GM12878 (cell line): ENCODE data around the gene SEMA4D. TPM values are rescaled to one million over a fixed set of nuclear protein-coding genes. Genes with fewer than 3 reads are reported as not detected.

Experiments used
- BRCA1 ChIP-seq: IDR thresholded peaks from 2 replicates; pipeline ENCODE4 v1.6.1; 2011; ENCODE audit warnings: low read depth, low read length, improper control_type of control experiment
- CHD1 ChIP-seq: IDR thresholded peaks from 2 replicates; pipeline ENCODE4 v1.6.1; 2012; ENCODE audit warnings: low read depth, low read length, improper control_type of control experiment
- DPF2 ChIP-seq: fragments of 450-650 bp; IDR thresholded peaks from 2 replicates; pipeline ENCODE4 v1.6.1; 2017; ENCODE audit warnings: mild to moderate bottlenecking
- EZH2 ChIP-seq: IDR thresholded peaks from 2 replicates; pipeline ENCODE4 v1.6.1; 2012; ENCODE audit warnings: low read depth, mild to moderate bottlenecking, control low read depth, inconsistent platforms, low read length, borderline replicate concordance; ENCODE audit not compliant: control insufficient read depth
- FOXM1 ChIP-seq: IDR thresholded peaks from 2 replicates; pipeline ENCODE4 v1.6.1; 2012; ENCODE audit warnings: low read depth, mild to moderate bottlenecking, inconsistent platforms, low read length, moderate library complexity
- KAT2A ChIP-seq: conservative IDR thresholded peaks from 2 replicates; pipeline ENCODE4 v1.6.1; 2011; ENCODE audit warnings: low read depth, low read length; ENCODE audit not compliant: control insufficient read depth
- MTA2 ChIP-seq: fragments of 450-650 bp; IDR thresholded peaks from 2 replicates; pipeline ENCODE4 v1.6.1; 2016; ENCODE audit warnings: low read depth, mild to moderate bottlenecking, moderate library complexity
- MYC ChIP-seq: IDR thresholded peaks from 2 replicates; pipeline ENCODE4 v1.6.1; 2011; ENCODE audit warnings: mild to moderate bottlenecking, low read length, moderate library complexity, inconsistent platforms; ENCODE audit not compliant: insufficient read depth, insufficient replicate concordance, insufficient read length, severe bottlenecking
- NBN ChIP-seq: fragments of 450-650 bp; IDR thresholded peaks from 2 replicates; pipeline ENCODE4 v1.6.1; 2016
- NRF1 ChIP-seq: conservative IDR thresholded peaks from 2 replicates; pipeline ENCODE4 v1.6.1; 2011; ENCODE audit warnings: mild to moderate bottlenecking, low read depth, low read length, improper control_type of control experiment
- SRF ChIP-seq, 2 experiments: IDR thresholded peaks; 2 replicates each; pipeline ENCODE4 v1.6.1; 2011; ENCODE audit warnings: low read depth in 2 of 2, low read length in 2 of 2, mild to moderate bottlenecking in 1 of 2, moderate library complexity in 1 of 2
- YBX1 ChIP-seq: fragments of 450-650 bp; IDR thresholded peaks from 2 replicates; pipeline ENCODE4 v1.6.1; 2016; ENCODE audit warnings: antibody characterized with exemption
- YY1 ChIP-seq: IDR thresholded peaks from 2 replicates; pipeline ENCODE4 v1.6.1; 2011; ENCODE audit warnings: low read depth, mild to moderate bottlenecking, low read length
- ZSCAN29 ChIP-seq: fragments of 450-650 bp; IDR thresholded peaks from 2 replicates; pipeline ENCODE4 v1.6.1; 2017; ENCODE audit warnings: mild to moderate bottlenecking, moderate library complexity
- polyA plus RNA-seq, 11 experiments: library from polyadenylated mRNA; depleted of rRNA in 4 of 11; unstranded in 6 of 11; stranded (reverse) in 5 of 11; fragments of >200 nt; fragmentation: Nextera tagmentation in 4 of 11; fragmentation: Illumina TruSeq in 1 of 11; extraction: Ambion mirVana in 4 of 11; extraction: Trizol in 1 of 11; gene quantifications; 1 replicate in 1 of 11; 2 replicates in 10 of 11; pipeline versions ENCODE4 v1.2.1 to v1.2.3, GENCODE V29; 2011 to 2016; ENCODE audit warnings: inconsistent platforms in 2 of 11, missing spikeins in 2 of 11, low read depth in 1 of 11
- total RNA-seq, 4 experiments: library from RNA; depleted of rRNA in 3 of 4; stranded (reverse); fragments of >200 nt in 3 of 4; fragmentation: Illumina TruSeq in 1 of 4; extraction: Trizol in 1 of 4; gene quantifications; 2 replicates each; pipeline versions ENCODE4 v1.2.1 to v1.2.3, GENCODE V29; 2013 to 2021
- TF ChIP-seq, protein P1 (sequence below): fragments of 450-650 bp; IDR thresholded peaks from 2 replicates; pipeline ENCODE4 v1.6.1; 2017; ENCODE audit warnings: low read depth, mild to moderate bottlenecking, moderate library complexity
- TF ChIP-seq, protein P2 (sequence below): fragments of 150-350 bp; IDR thresholded peaks from 2 replicates; pipeline ENCODE4 v1.6.1; 2014; ENCODE audit warnings: mild to moderate bottlenecking, low read depth, low read length
- TF ChIP-seq, protein P3 (sequence below): IDR thresholded peaks from 2 replicates; pipeline ENCODE4 v1.6.1; 2012; ENCODE audit warnings: low read depth, low read length, improper control_type of control experiment
- TF ChIP-seq, protein P4 (sequence below): fragments of 450-650 bp; IDR thresholded peaks from 2 replicates; pipeline ENCODE4 v1.6.1; 2016; ENCODE audit warnings: mild to moderate bottlenecking
- TF ChIP-seq, protein P5 (sequence below): IDR thresholded peaks from 2 replicates; pipeline ENCODE4 v1.6.1; 2012; ENCODE audit warnings: low read depth, low read length, improper control_type of control experiment
- TF ChIP-seq, protein P6 (sequence below): fragments of 450-650 bp; IDR thresholded peaks from 2 replicates; pipeline ENCODE4 v1.6.1; 2017; ENCODE audit warnings: antibody characterized with exemption, mild to moderate bottlenecking, moderate library complexity

SEMA4D gene
- total and polyA plus RNA-seq, 10 of the 15 experiments (the other 5 are each of a cell fraction or from before 2014, with no cell fraction given) = 15.1 to 136 (median 39.6) TPM

DNA sequence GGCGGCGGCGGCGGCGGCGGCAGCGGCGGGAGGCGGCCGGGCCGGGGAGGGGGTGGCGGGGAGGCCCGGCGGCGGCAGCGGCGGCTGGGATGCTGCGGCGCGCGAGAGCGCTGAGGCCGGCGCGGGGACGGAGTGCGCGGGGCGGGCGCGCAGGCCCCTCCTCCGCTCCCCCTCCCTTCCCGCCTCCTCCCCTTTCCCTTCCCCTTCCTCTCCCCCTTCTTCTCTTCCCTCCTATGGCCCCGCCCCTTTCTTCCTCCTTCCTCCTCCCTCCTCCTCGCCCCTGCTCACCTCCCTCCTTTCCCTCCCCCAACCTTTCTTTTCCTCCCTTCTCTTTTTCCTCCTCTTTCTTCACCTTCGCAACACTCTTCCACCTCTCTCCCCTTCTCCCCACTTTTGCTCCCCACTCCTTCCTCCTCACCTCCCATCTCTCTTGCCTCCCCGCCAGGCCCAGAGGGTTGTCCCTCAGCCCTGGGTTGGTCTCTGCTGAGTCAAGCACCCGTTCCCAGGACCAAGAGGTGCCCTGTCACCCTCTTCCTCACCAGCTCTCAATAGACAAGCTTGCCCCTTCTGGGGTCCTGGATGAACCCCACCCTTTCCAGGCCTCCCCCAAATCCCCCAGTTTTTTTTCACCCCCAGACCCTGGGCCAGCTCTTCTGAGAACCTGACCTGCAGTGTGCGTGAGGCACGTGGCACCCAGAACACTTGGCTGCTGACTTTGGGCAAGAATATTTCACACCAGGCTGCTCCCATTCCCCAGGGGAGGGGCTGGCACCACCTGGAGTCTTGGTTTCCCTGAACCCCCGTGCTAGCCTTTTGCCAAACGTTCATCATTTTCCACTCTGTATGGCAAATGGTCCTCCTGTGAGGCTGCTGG lies at the start of gene SEMA4D (continued):
- TF ChIP-seq FOXM1 (no peak), CHD1 (no peak), NRF1 (peak; percentile 27; the same call in 1 of the 2 replicates), YBX1 (peak; percentile 25; the same call in 1 of the 2 replicates), DPF2 (no peak), MYC (no peak), ZSCAN29 (no peak), MTA2 (peak; percentile 31; the same call in 1 of the 2 replicates), EZH2 (no peak), KAT2A (no peak), BRCA1 (no peak), NBN (peak; percentile 93), SRF (IDR thresholded peaks at IDR 0.05; ENCODE audit: low read depth in 2 of 2, low read length in 2 of 2) (no peak), YY1 (0 out of 2 replicates have a peak, but pooled peaks have one; percentile 3)
- TF ChIP-seq, protein P1, sequence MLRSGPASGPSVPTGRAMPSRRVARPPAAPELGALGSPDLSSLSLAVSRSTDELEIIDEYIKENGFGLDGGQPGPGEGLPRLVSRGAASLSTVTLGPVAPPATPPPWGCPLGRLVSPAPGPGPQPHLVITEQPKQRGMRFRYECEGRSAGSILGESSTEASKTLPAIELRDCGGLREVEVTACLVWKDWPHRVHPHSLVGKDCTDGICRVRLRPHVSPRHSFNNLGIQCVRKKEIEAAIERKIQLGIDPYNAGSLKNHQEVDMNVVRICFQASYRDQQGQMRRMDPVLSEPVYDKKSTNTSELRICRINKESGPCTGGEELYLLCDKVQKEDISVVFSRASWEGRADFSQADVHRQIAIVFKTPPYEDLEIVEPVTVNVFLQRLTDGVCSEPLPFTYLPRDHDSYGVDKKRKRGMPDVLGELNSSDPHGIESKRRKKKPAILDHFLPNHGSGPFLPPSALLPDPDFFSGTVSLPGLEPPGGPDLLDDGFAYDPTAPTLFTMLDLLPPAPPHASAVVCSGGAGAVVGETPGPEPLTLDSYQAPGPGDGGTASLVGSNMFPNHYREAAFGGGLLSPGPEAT = peak; percentile 54; the same call in 1 of the 2 replicates
- TF ChIP-seq, protein P2, sequence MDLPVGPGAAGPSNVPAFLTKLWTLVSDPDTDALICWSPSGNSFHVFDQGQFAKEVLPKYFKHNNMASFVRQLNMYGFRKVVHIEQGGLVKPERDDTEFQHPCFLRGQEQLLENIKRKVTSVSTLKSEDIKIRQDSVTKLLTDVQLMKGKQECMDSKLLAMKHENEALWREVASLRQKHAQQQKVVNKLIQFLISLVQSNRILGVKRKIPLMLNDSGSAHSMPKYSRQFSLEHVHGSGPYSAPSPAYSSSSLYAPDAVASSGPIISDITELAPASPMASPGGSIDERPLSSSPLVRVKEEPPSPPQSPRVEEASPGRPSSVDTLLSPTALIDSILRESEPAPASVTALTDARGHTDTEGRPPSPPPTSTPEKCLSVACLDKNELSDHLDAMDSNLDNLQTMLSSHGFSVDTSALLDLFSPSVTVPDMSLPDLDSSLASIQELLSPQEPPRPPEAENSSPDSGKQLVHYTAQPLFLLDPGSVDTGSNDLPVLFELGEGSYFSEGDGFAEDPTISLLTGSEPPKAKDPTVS = no peak
- TF ChIP-seq, protein P3, sequence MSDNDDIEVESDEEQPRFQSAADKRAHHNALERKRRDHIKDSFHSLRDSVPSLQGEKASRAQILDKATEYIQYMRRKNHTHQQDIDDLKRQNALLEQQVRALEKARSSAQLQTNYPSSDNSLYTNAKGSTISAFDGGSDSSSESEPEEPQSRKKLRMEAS = no peak
- TF ChIP-seq, protein P4, sequence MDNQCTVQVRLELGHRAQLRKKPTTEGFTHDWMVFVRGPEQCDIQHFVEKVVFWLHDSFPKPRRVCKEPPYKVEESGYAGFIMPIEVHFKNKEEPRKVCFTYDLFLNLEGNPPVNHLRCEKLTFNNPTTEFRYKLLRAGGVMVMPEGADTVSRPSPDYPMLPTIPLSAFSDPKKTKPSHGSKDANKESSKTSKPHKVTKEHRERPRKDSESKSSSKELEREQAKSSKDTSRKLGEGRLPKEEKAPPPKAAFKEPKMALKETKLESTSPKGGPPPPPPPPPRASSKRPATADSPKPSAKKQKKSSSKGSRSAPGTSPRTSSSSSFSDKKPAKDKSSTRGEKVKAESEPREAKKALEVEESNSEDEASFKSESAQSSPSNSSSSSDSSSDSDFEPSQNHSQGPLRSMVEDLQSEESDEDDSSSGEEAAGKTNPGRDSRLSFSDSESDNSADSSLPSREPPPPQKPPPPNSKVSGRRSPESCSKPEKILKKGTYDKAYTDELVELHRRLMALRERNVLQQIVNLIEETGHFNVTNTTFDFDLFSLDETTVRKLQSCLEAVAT = peak; percentile 78
- TF ChIP-seq, protein P5, sequence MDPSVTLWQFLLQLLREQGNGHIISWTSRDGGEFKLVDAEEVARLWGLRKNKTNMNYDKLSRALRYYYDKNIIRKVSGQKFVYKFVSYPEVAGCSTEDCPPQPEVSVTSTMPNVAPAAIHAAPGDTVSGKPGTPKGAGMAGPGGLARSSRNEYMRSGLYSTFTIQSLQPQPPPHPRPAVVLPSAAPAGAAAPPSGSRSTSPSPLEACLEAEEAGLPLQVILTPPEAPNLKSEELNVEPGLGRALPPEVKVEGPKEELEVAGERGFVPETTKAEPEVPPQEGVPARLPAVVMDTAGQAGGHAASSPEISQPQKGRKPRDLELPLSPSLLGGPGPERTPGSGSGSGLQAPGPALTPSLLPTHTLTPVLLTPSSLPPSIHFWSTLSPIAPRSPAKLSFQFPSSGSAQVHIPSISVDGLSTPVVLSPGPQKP = no peak
- TF ChIP-seq, protein P6, sequence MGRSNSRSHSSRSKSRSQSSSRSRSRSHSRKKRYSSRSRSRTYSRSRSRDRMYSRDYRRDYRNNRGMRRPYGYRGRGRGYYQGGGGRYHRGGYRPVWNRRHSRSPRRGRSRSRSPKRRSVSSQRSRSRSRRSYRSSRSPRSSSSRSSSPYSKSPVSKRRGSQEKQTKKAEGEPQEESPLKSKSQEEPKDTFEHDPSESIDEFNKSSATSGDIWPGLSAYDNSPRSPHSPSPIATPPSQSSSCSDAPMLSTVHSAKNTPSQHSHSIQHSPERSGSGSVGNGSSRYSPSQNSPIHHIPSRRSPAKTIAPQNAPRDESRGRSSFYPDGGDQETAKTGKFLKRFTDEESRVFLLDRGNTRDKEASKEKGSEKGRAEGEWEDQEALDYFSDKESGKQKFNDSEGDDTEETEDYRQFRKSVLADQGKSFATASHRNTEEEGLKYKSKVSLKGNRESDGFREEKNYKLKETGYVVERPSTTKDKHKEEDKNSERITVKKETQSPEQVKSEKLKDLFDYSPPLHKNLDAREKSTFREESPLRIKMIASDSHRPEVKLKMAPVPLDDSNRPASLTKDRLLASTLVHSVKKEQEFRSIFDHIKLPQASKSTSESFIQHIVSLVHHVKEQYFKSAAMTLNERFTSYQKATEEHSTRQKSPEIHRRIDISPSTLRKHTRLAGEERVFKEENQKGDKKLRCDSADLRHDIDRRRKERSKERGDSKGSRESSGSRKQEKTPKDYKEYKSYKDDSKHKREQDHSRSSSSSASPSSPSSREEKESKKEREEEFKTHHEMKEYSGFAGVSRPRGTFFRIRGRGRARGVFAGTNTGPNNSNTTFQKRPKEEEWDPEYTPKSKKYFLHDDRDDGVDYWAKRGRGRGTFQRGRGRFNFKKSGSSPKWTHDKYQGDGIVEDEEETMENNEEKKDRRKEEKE = no peak
